Mammary epithelial cell (primary cell): Measurements from ENCODE around the gene NACC2.

ENCODE experiments used
- CTCF ChIP-seq, 2 donors: IDR thresholded peaks in 1 of 2; conservative IDR thresholded peaks in 1 of 2; 2 replicates each; pipeline ENCODE4 v1.5.1; 2011 to 2012; ENCODE audit warnings: inconsistent platforms in 2 of 2, low read length in 2 of 2, mild to moderate bottlenecking in 2 of 2, control low read depth in 1 of 2, low read depth in 1 of 2; ENCODE audit not compliant: insufficient read depth in 1 of 2; ENCODE audit errors: extremely low read depth in 1 of 2
- EZH2 ChIP-seq: IDR thresholded peaks from 2 replicates; pipeline ENCODE4 v1.6.1; 2012; ENCODE audit warnings: low read length, inconsistent platforms, borderline replicate concordance

- TF ChIP-seq CTCF (conservative IDR thresholded peaks at IDR 0.05 in 1 of 2, IDR thresholded peaks at IDR 0.05 in 1 of 2; ENCODE audit: extremely low read depth in 1 of 2, insufficient read depth in 1 of 2, low read depth in 1 of 2, low read length in 2 of 2) (no peak), EZH2 (no peak)
These were observed 111.6 kb downstream of the NACC2 start for GRCh38 chr9:135983208-135984071.
